Right lobe of liver (tissue), 6 donors: ENCODE measurements around the gene ABHD12B. TPM values are rescaled to one million over a fixed set of nuclear protein-coding genes. Genes with fewer than 3 reads are reported as not detected.
"Not testable (repeated sequence)": the region's sequence is repeated elsewhere in the genome, so short reads cannot be mapped to it uniquely, and the experiment has no call there.

ENCODE experiments used
- ATAC-seq, 4 donors: fragments of 200-7000 bp; cut with Tn5 transposase; one replicate each; pipeline ENCODE4 v1.9.1; 2020; ENCODE audit warnings: mild to moderate bottlenecking in 4 of 4, moderate library complexity in 4 of 4
- DNase-seq, 3 donors: peaks; one replicate each; pipeline ENCODE4 v3.0.0-alpha.2; 2020
- H3K27ac ChIP-seq, 3 donors: fragments of 200-600 bp; one replicate each; pipeline ENCODE4 v1.8.0; 2022
- H3K27me3 ChIP-seq, 2 donors: fragments of 200-600 bp; one replicate each; pipeline ENCODE4 v1.8.0; 2022
- H3K36me3 ChIP-seq, 4 donors: fragments of 200-600 bp; sonication (generic) in 1 of 4; one replicate each; pipeline versions ENCODE4 v1.5.1 to v1.8.0; 2017 to 2022; ENCODE audit warnings: control low read depth in 1 of 4
- H3K4me1 ChIP-seq, 4 donors: fragments of 200-600 bp; sonication (generic) in 1 of 4; one replicate each; pipeline versions ENCODE4 v1.5.1 to v1.8.0; 2017 to 2022; ENCODE audit warnings: control low read depth in 1 of 4
- H3K4me3 ChIP-seq, 3 donors: fragments of 200-600 bp; one replicate each; pipeline ENCODE4 v1.8.0; 2022
- H3K9me3 ChIP-seq, 4 donors: fragments of 200-600 bp; sonication (generic) in 1 of 4; one replicate each; pipeline versions ENCODE4 v1.5.1 to v1.8.0; 2017 to 2022; ENCODE audit warnings: control low read depth in 1 of 4
- POLR2A ChIP-seq: fragments of 450-650 bp; IDR thresholded peaks from one replicate; pipeline ENCODE4 v1.6.1; 2017; ENCODE audit warnings: antibody characterized with exemption, mild to moderate bottlenecking
- WGBS: methylation state at CpG from one replicate; pipeline ENCODE4 v1.1.6; 2018; ENCODE audit warnings: low coverage, low lambda C conversion rate; ENCODE audit not compliant: insufficient coverage; ENCODE audit errors: missing lambda C conversion rate; 5-methylcytosine and 5-hydroxymethylcytosine counted together
- intact Hi-C, 2 donors: fragments of 100-400 bp; cut with DNase I; formaldehyde crosslinking; loops; one replicate each; pipeline versions ENCODE4 v1.11.2 to v1.14.1; 2022
- total RNA-seq, 6 experiments: library from RNA; depleted of rRNA in 2 of 6; stranded (reverse); fragments of >200 nt in 2 of 6; fragmentation: NEBNext Ultra II Directional in 3 of 6; extraction: Animal tissue kit (Norgen Biotek cat#: 25700) in 3 of 6; gene quantifications; one replicate each; pipeline versions ENCODE4 v1.1.0 to v1.2.4, GENCODE V29; 2016 to 2023
- TF ChIP-seq, protein P1 (sequence below), 4 donors: fragments of 200-600 bp in 3 of 4; fragments of 450-650 bp in 1 of 4; IDR thresholded peaks; one replicate each; pipeline versions ENCODE4 v1.5.1 to v1.8.0; 2016 to 2022; ENCODE audit warnings: antibody characterized with exemption in 4 of 4, mild to moderate bottlenecking in 2 of 4
- donor health status: DM: no; HTN: yes; CAD: no.
- donor health status: DM: no; HTN: no; CAD: no.
- donor health status: DM: no; HTN: no; CAD: no.
- donor health status: DM: no; HTN: yes; CAD: no.
- donor health status: DM: no; HTN: yes; CAD: no.

The ABHD12B gene
- total RNA-seq, 6 experiments from 2014 or later = not detected

DNA sequence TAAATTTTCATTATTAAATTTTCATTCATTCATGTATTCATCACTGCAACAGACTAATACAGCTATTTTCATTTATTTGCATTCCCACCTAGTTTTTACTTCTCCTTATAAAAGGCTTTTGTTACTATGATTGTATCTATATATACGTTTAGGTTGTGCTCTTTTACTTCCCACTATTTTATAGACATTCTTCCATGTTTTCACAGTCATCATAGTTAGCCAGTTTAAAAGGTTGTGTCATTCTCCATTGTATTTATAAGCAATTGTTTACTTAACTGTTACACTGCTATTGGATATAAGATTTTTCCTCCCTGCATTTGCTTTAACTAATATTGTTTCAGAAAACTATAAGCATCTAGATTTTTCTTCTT is 12.0 kb downstream of the ABHD12B start:
- no peak overlapping the region for H3K4me3 ChIP-seq
- H3K9me3 ChIP-seq = no peaks in the 10 kb centered on the region
- ATAC-seq = no peak
- no peak for DNase-seq
- no peak for TF ChIP-seq POLR2A
- TF ChIP-seq, protein P1, sequence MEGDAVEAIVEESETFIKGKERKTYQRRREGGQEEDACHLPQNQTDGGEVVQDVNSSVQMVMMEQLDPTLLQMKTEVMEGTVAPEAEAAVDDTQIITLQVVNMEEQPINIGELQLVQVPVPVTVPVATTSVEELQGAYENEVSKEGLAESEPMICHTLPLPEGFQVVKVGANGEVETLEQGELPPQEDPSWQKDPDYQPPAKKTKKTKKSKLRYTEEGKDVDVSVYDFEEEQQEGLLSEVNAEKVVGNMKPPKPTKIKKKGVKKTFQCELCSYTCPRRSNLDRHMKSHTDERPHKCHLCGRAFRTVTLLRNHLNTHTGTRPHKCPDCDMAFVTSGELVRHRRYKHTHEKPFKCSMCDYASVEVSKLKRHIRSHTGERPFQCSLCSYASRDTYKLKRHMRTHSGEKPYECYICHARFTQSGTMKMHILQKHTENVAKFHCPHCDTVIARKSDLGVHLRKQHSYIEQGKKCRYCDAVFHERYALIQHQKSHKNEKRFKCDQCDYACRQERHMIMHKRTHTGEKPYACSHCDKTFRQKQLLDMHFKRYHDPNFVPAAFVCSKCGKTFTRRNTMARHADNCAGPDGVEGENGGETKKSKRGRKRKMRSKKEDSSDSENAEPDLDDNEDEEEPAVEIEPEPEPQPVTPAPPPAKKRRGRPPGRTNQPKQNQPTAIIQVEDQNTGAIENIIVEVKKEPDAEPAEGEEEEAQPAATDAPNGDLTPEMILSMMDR (IDR thresholded peaks at IDR 0.05) = no peak
- no peaks in the 10 kb centered on the region for H3K27me3 ChIP-seq
- H3K4me1 ChIP-seq = no peaks in the 10 kb centered on the region
- H3K27ac ChIP-seq = no peak overlapping the region
- H3K36me3 ChIP-seq = no peaks in the 10 kb centered on the region
- 63% methylated on average over 1 of the region's 1 CpG for WGBS
- intact Hi-C loops = no loop called here

DNA sequence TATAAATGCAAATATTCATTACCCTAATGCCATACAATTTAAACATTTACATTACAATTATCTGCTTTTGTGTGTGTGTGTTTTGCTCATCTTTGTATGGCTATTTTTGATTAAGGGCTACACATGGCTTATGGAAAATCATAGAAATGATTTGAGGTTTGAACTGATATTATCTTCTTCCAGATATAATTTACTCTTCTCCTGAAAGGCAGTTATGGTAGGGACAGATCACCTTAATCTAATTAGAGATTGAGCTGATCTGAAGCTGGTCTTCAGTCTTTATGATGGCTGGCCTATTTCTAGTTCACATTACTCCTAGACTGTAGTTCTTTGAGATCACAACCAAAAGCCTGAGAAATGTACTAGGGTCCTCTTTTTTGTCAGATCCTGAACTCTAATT is 15.6 kb downstream of the ABHD12B start:
- Histone ChIP-seq H3K27me3 (no peaks in the 10 kb centered on the region), H3K4me3 (no peak overlapping the region), H3K4me1 (no peaks in the 10 kb centered on the region), H3K9me3 (no peaks in the 10 kb centered on the region), H3K27ac (no peak overlapping the region), H3K36me3 (no peaks in the 10 kb centered on the region)
- ATAC-seq (no peak), DNase-seq (no peak)
- intact Hi-C loops = no loop called here
- TF ChIP-seq POLR2A = no peak
- TF ChIP-seq, protein P1 (IDR thresholded peaks at IDR 0.05) = no peak

DNA sequence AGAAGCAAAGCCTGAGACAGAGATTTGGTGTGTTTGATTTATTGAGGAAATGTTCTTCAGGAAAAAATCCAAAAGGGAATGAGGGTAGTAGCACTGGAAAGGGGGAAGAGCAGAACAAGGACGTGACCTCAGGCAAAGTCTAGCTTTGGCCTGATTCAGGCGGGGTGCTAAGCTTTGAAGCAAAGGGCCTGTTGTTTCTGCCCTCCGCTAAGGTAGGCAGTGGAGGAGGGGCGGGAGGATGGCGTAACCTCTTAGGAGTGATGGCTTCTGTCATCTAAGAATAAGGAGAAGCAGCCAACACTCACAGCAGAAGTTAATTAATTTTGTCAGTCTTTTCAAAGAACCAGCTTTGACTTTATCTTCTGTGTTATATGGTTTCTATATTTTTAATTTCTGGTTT is 20.4 kb downstream of the ABHD12B start:
- no peaks in the 10 kb centered on the region for H3K27me3 ChIP-seq
- no peak overlapping the region for H3K27ac ChIP-seq
- H3K4me1 ChIP-seq = no peaks in the 10 kb centered on the region
- H3K4me3 ChIP-seq = no peak overlapping the region
- no peaks in the 10 kb centered on the region for H3K9me3 ChIP-seq
- intact Hi-C loops = no loop called here
- TF ChIP-seq, protein P1 (IDR thresholded peaks at IDR 0.05) = no peak
- TF ChIP-seq POLR2A = no peak
- no peak for ATAC-seq
- WGBS = 54% methylated on average over 5 of the region's 5 CpGs
- DNase-seq = no peak
- H3K36me3 ChIP-seq = no peaks in the 10 kb centered on the region

DNA sequence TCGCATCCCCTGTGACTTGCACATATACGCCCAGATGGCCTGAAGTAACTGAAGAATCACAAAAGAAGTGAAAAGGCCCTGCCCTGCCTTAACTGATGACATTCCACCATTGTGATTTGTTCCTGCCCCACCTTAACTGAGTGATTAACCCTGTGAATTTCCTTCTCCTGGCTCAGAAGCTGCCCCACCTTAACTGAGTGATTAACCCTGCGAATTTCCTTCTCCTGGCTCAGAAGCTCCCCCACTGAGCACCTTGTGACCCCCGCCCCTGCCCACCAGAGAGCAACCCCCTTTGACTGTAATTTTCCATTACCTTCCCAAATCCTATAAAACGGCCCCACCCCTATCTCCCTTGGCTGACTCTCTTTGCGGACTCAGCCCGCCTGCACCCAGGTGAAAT is 24.6 kb downstream of the ABHD12B start:
- H3K27ac ChIP-seq, H3K4me1 ChIP-seq, ATAC-seq, H3K9me3 ChIP-seq, H3K27me3 ChIP-seq, DNase-seq, intact Hi-C loops, H3K36me3 ChIP-seq, H3K4me3 ChIP-seq: not testable (repeated sequence)
- WGBS = 80% methylated on average over 3 of the region's 7 CpGs

DNA sequence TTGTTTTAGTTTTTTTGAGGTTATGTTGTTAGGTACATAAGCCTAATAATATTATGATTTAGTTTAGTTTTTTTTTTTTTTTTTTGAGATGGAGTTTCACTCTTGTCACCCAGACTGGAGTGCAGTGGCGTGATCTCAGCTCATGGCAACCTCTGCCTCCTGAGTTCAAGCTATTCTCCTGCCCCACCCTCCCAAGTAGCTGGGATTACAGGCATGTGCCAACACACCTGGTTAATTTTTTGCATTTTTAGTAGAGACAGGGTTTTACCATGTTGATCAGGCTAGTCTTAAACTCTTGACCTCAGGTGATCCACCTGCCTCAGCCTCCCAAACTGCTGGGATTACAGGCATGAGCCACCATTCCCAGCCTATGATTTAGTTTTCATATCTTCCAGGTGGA is 25.2 kb downstream of the ABHD12B start:
- H3K27ac ChIP-seq, DNase-seq: not testable (repeated sequence)
- WGBS = 100% methylated on average over 1 of the region's 1 CpG

GRCh38 chr14:50897658-50898175 is 25.9 kb downstream of the ABHD12B start:
- Histone ChIP-seq H3K36me3 (peaks cover 0 to 4% (median 0%) of the 10 kb centered on the region in 4 donors), H3K27ac (no peak overlapping the region), H3K9me3 (no peaks in the 10 kb centered on the region), H3K27me3 (no peaks in the 10 kb centered on the region), H3K4me1 (no peaks in the 10 kb centered on the region), H3K4me3 (no peak overlapping the region)
- ATAC-seq (no peak), DNase-seq (no peak)
- WGBS = 93% methylated on average over 6 of the region's 6 CpGs
- intact Hi-C loops = no loop called here
- TF ChIP-seq POLR2A = no peak

More for the DNA sequence above, 25.2 kb downstream of the ABHD12B start:
- intact Hi-C loops, H3K27me3 ChIP-seq, H3K4me1 ChIP-seq, H3K36me3 ChIP-seq, H3K9me3 ChIP-seq, ATAC-seq, H3K4me3 ChIP-seq: not testable (repeated sequence)
